Measurements from ENCODE around the gene DLEC1. TPM values are rescaled to one million over a fixed set of nuclear protein-coding genes. Genes with fewer than 3 reads are reported as not detected.

Gene DLEC1
- total and polyA plus RNA-seq, 2 of the 4 experiments (the other 2 are of a cell fraction) = 0.03 TPM; not detected in 1

- DNase-seq = no peak
- intact Hi-C loops (cut with micrococcal nuclease) = no loop called here
- TF ChIP-seq CEBPB (IDR thresholded peaks at IDR 0.05; ENCODE audit: low read depth, low read length) = no peak
- no peak for TF ChIP-seq RCOR1 (IDR thresholded peaks at IDR 0.05; ENCODE audit: insufficient replicate concordance, low read length)
- TF ChIP-seq RAD21 (IDR thresholded peaks at IDR 0.05; ENCODE audit: low read length) = no peak
- no peak for TF ChIP-seq ELK1 (IDR thresholded peaks at IDR 0.05; ENCODE audit: borderline replicate concordance, low read depth, low read length)
- TF ChIP-seq BHLHE40 (IDR thresholded peaks at IDR 0.05; ENCODE audit: low read depth, low read length) = no peak
- TF ChIP-seq RFX5 (IDR thresholded peaks at IDR 0.05; ENCODE audit: low read depth, low read length) = no peak
- no peak for TF ChIP-seq CHD1 (IDR thresholded peaks at IDR 0.05; ENCODE audit: low read depth, low read length)
- TF ChIP-seq SMC3 (IDR thresholded peaks at IDR 0.05; ENCODE audit: low read depth, low read length) = no peak
- TF ChIP-seq FOS (IDR thresholded peaks at IDR 0.05; ENCODE audit: low read depth, low read length) = no peak
- TF ChIP-seq MXI1 (IDR thresholded peaks at IDR 0.05; ENCODE audit: borderline replicate concordance, low read depth, low read length) = no peak
- TF ChIP-seq USF2 (IDR thresholded peaks at IDR 0.05; ENCODE audit: low read depth, low read length) = no peak
- no peak for TF ChIP-seq MAFK (IDR thresholded peaks at IDR 0.05; ENCODE audit: low read depth, low read length)
- TF ChIP-seq NFE2L2 (IDR thresholded peaks at IDR 0.05; ENCODE audit: low read depth, low read length) = no peak
- no peak for TF ChIP-seq POLR2A (IDR thresholded peaks at IDR 0.05; ENCODE audit: low read depth, low read length)
- TF ChIP-seq MAZ (IDR thresholded peaks at IDR 0.05; ENCODE audit: borderline replicate concordance, low read depth, low read length) = no peak
Observed at GRCh38 chr3:38031022-38031994, 7.7 kb upstream of the DLEC1 start.

More at GRCh38 chr3:38031022-38031994, 7.7 kb upstream of the DLEC1 start:
- ChIA-PET POLR2A (ENCODE audit: unreplicated experiment) (no interaction called here), CTCF (no interaction called here)
- Histone ChIP-seq H4K91ac (ENCODE audit: insufficient read depth, low read depth, low read length) (no peak overlapping the region), H3K36me3 (ENCODE audit: control insufficient read depth, insufficient read depth, low read length) (no peaks in the 10 kb centered on the region), H3K14ac (replicated peaks; ENCODE audit: low read depth, low read length) (no peak overlapping the region), H3K27me3 (ENCODE audit: control insufficient read depth, insufficient read depth, low read length) (no peaks in the 10 kb centered on the region), H4K8ac (ENCODE audit: low read depth in 2 of 2, low read length in 2 of 2) (peak overlapping the region in 1 of 2 experiments; percentile 29; a peak in 1 of 4 replicates), H3K4me2 (ENCODE audit: low read depth, low read length) (no peak overlapping the region), H2AK5ac (ENCODE audit: low read depth, low read length) (no peak overlapping the region; the same call in 1 of the 2 replicates), H4K20me1 (ENCODE audit: insufficient read depth, low read length) (no peaks in the 10 kb centered on the region), H2BK120ac (ENCODE audit: low read depth, low read length) (no peak overlapping the region), H3K9ac (ENCODE audit: low read depth, low read length) (no peak overlapping the region), H3K4ac (ENCODE audit: low read depth, low read length) (peak overlapping the region; percentile 27; the same call in 1 of the 2 replicates), H2AK9ac (replicated peaks; ENCODE audit: low read depth, low read length, poor library complexity) (peak overlapping the region; percentile 77), H3K27ac (ENCODE audit: insufficient read depth, low read length) (no peak overlapping the region), H3K9me1 (ENCODE audit: insufficient read depth, low read length) (no peaks in the 10 kb centered on the region; the same call in 1 of the 2 replicates), H2BK15ac (ENCODE audit: low read depth, low read length) (no peak overlapping the region), H4K5ac (ENCODE audit: low read depth, low read length) (no peak overlapping the region), H3K4me1 (ENCODE audit: control insufficient read depth, insufficient read depth, low read length) (peaks cover 9% of the 10 kb centered on the region), H3K9me3 (ENCODE audit: control insufficient read depth, insufficient read depth, low read length) (no peaks in the 10 kb centered on the region), H3K4me3 (ENCODE audit: insufficient read depth, low read depth, low read length) (no peak overlapping the region), H2BK20ac (ENCODE audit: low read depth, low read length) (no peak overlapping the region), H3K56ac (ENCODE audit: extremely low read depth, insufficient read depth, low read length) (no peak overlapping the region), H3K18ac (ENCODE audit: low read depth, low read length) (no peak overlapping the region), H2BK5ac (ENCODE audit: low read depth, low read length, poor library complexity, severe bottlenecking) (no peak overlapping the region), H3K23ac (ENCODE audit: low read depth, low read length) (peak overlapping the region; percentile 6; the same call in 1 of the 2 replicates), H3K79me1 (ENCODE audit: low read depth in 1 of 2, low read length in 2 of 2) (peaks cover 3 to 7% of the 10 kb centered on the region in 2 experiments; a peak in 1 of 4 replicates), H2AFZ (replicated peaks; ENCODE audit: low read length, poor library complexity) (peak overlapping the region; percentile 73)
- BruUV-seq (replicated peaks) = no TSS peak
- ATAC-seq (ENCODE audit: low read depth) = no peak
- in situ Hi-C loops (cut with MboI; ENCODE audit: low sequenced_read_pairs) = no loop called here
- WGBS, 2 experiments (ENCODE audit: extremely low coverage in 2 of 2, insufficient read length in 1 of 2) = no CpG with 5 or more reads among the region's 9 CpGs
- dilution Hi-C loops (cut with HindIII; ENCODE audit: low sequenced_read_pairs, unreplicated experiment) = no loop called here
